Calu3 (cell line): ENCODE results near the gene OLAH. TPM values are rescaled to one million over a fixed set of nuclear protein-coding genes. Genes with fewer than 3 reads are reported as not detected.

Source experiments
- BruUV-seq: library from RNA; stranded (reverse); fragments of 400-500 nt; replicated peaks from 2 replicates; lab custom pipeline; 2021; lab: Mats Ljungman, UMichigan
- CTCF ChIA-PET: fragments of 300-600 bp; sonication (Branson Sonifier 250); formaldehyde crosslinking; loops from one replicate; lab custom pipeline; 2022; ENCODE audit warnings: antibody characterized with exemption; lab: Charles Lee
- DNase-seq: peaks from one replicate; pipeline ENCODE4 v3.0.0; 2022
- H3K27ac Mint-ChIP-seq: one replicate; pipeline ENCODE4 v1.8.0; 2022; ENCODE audit warnings: mixed read lengths; ENCODE audit not compliant: unreplicated experiment
- H3K27me3 Mint-ChIP-seq: one replicate; pipeline ENCODE4 v1.8.0; 2022; ENCODE audit warnings: mixed read lengths; ENCODE audit not compliant: unreplicated experiment
- H3K36me3 Mint-ChIP-seq: one replicate; pipeline ENCODE4 v1.8.0; 2022; ENCODE audit warnings: mild to moderate bottlenecking, moderate library complexity, mixed read lengths; ENCODE audit not compliant: insufficient read depth, unreplicated experiment
- H3K4me1 Mint-ChIP-seq: one replicate; pipeline ENCODE4 v1.8.0; 2022; ENCODE audit warnings: mild to moderate bottlenecking, low read depth, mixed read lengths; ENCODE audit not compliant: unreplicated experiment
- H3K4me3 Mint-ChIP-seq: one replicate; pipeline ENCODE4 v1.8.0; 2022; ENCODE audit warnings: mild to moderate bottlenecking, low read depth, moderate library complexity, mixed read lengths; ENCODE audit not compliant: unreplicated experiment
- H3K9me3 Mint-ChIP-seq: one replicate; pipeline ENCODE4 v1.8.0; 2022; ENCODE audit warnings: low read depth, mixed read lengths; ENCODE audit not compliant: unreplicated experiment
- intact Hi-C: fragments of 100-400 bp; cut with micrococcal nuclease; formaldehyde crosslinking; loops from one replicate; pipeline ENCODE4 v1.10.0; 2022; ENCODE audit not compliant: unreplicated experiment
- total RNA-seq: library from RNA; stranded (reverse); gene quantifications from 2 replicates; pipeline ENCODE4 v1.2.3, GENCODE V29; 2022
- TF ChIP-seq, protein P1 (sequence below): fragments of 200-600 bp; IDR thresholded peaks from one replicate; pipeline ENCODE4 v1.8.0; 2022; ENCODE audit warnings: antibody characterized with exemption; ENCODE audit not compliant: unreplicated experiment

The OLAH gene
- total RNA-seq, 1 experiment from 2014 or later, result not detected

DNA sequence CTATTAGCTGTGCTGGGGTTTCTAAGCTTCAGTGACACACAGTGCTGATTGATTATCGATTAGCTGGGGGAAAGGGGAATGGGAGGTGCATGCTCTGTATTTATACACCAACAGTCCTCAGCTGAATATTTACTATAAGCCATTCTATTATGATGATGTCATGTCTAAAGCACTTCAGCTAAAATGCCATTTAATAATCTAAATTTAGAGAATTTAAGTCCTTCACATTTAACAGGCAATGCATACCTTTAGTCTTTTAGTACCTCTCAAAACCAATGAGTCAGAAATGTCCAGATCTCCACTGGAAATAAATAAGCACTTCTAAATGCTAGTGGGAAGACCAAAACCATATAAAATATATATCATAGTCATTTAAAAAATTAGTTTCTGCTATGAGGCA lies 78.0 kb downstream of the OLAH start:
- TF ChIP-seq, protein P1, sequence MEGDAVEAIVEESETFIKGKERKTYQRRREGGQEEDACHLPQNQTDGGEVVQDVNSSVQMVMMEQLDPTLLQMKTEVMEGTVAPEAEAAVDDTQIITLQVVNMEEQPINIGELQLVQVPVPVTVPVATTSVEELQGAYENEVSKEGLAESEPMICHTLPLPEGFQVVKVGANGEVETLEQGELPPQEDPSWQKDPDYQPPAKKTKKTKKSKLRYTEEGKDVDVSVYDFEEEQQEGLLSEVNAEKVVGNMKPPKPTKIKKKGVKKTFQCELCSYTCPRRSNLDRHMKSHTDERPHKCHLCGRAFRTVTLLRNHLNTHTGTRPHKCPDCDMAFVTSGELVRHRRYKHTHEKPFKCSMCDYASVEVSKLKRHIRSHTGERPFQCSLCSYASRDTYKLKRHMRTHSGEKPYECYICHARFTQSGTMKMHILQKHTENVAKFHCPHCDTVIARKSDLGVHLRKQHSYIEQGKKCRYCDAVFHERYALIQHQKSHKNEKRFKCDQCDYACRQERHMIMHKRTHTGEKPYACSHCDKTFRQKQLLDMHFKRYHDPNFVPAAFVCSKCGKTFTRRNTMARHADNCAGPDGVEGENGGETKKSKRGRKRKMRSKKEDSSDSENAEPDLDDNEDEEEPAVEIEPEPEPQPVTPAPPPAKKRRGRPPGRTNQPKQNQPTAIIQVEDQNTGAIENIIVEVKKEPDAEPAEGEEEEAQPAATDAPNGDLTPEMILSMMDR, result no peak

DNA sequence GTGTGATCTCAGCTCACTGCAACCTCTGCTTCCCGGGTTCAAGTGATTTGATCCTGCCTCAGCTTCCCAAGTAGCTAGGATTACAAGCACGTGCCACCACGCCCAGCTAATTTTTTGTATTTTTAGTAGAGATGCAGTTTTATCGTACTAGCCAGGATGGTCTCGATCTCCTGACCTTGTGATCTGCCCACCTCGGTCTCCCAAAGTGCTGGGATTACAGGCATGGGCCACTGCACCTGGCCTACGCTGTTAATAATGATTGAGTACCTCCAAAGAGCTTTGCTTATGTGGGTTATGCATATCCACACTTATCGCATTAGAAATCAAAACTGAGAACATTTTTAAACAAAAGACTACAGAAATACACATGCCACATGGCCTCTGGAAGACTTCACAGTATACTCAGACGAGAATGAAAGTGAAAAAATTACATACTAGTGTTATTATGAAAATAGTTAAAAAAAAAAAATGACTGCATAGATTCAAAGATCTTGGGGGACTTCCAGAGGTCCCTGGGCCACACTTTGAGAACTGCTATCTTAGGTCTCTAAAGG lies 78.8 kb downstream of the OLAH start:
- TF ChIP-seq, protein P1, result no peak
- no peak for DNase-seq
- Mint-ChIP-seq H3K27me3 (no peaks in the 10 kb centered on the region), H3K4me1 (no peaks in the 10 kb centered on the region), H3K36me3 (no peaks in the 10 kb centered on the region), H3K4me3 (no peak overlapping the region), H3K9me3 (no peaks in the 10 kb centered on the region), H3K27ac (no peak overlapping the region)
- no TSS peak for BruUV-seq
- CTCF ChIA-PET, result no interaction called here
- intact Hi-C loops, result no loop called here

More for the DNA sequence above, 78.0 kb downstream of the OLAH start:
- no TSS peak for BruUV-seq
- Mint-ChIP-seq H3K4me1 (no peaks in the 10 kb centered on the region), H3K9me3 (no peaks in the 10 kb centered on the region), H3K4me3 (no peak overlapping the region), H3K27ac (no peak overlapping the region), H3K36me3 (no peaks in the 10 kb centered on the region), H3K27me3 (no peaks in the 10 kb centered on the region)
- no peak for DNase-seq
- CTCF ChIA-PET, result no interaction called here
- intact Hi-C loops, result no loop called here

Other genes with a start within 250 kb of the OLAH start
- gene CDNF, start 205.9 kb upstream of the OLAH start, total RNA-seq, result 2.3 and 2.4 TPM in 2 replicates
- gene HSPA14, start 205.6 kb upstream of the OLAH start, total RNA-seq, result 21.3 and 22.9 TPM in 2 replicates
- 21.9 and 23.6 TPM in 2 replicates for gene MSANTD7, start 205.6 kb upstream of the OLAH start, total RNA-seq
- gene SUV39H2, start 165.1 kb upstream of the OLAH start, total RNA-seq, result 32.0 and 33.7 TPM in 2 replicates
- gene DCLRE1C, start 89.8 kb upstream of the OLAH start, total RNA-seq, result 21.2 and 26.3 TPM in 2 replicates
- gene MEIG1, start 84.6 kb upstream of the OLAH start, total RNA-seq, result not detected in 2 replicates
- gene ACBD7, start 44.8 kb downstream of the OLAH start, total RNA-seq, result 8.2 and 10.0 TPM in 2 replicates
- 23.4 and 25.8 TPM in 2 replicates for gene RPP38, start 53.4 kb downstream of the OLAH start, total RNA-seq
- 7.5 and 8.6 TPM in 2 replicates for gene NMT2, start 124.8 kb downstream of the OLAH start, total RNA-seq